Activated CD4-positive, alpha-beta T cell treated with anti-CD3 and anti-CD28 coated beads, Interleukin-2, Interleukin-4, amounts not matched to agents 100 ng/mL and 50 ng/mL, durations not matched to agents 16 hours and 8 hours (primary cell): ENCODE data around the gene NPEPPS.
"Not testable (repeated sequence)": the region's sequence is repeated elsewhere in the genome, so short reads cannot be mapped to it uniquely, and the experiment has no call there.

Experiments
- DNase-seq: peaks from one replicate; pipeline ENCODE4 v3.0.0-alpha.2; 2020; ENCODE audit warnings: low spot score

NPEPPS gene

DNA sequence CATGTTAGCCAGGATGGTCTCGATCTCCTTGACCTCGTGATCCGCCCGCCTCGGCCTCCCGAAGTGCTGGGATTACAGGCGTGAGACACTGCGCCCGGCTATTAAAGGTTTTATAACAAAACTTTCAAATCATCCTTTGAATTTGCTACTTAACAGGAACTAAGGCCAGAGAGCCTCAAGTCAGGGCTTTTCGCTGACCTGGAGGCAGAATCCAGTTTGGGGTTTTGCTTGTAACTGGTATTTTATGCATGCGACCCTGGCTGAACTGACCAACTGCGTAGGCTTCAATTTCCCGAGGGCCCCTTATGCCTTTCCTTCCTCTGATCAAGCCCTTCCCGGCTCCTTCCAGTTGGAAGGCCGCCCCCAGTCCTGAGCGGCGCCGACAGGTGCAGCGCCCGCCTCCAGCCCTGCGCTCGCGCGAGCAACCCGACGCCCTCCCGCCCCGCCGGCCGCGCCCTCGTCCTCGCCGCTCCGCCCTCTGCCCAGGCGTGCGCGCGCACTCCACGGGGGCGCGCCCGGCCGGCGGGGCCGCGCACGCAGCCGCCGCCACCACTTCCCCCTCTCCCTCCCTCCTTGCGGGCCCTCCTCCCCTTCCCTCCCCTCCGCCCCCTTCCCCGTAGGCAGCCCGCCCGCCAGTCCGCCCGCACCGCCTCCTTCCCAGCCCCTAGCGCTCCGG, at the start of gene NPEPPS:
TSS of gene NPEPPS (plus strand) at position 552 of the 676 bp plus-strand sequence. CDS start 193 bp downstream, outside the sequence.
- peak; percentile 89 for DNase-seq

DNA sequence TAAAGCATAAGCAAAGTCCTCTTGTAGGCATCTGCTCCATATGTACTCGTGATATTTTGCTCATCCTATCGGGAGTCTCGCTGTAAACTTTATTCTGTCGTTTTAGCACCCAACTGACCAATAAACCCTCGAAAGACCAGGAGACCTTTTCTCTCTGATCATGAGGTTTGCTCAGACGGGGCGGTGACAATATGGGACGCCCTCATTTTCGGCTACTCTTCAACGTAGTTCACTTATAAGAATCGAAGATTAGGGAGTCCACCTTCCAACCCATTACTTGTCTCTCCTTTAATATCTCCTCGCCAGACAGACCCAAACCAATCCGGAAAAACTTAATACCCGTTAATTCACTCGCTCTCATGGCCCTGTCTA, 39.1 kb upstream of the NPEPPS start:
- DNase-seq = not testable (repeated sequence)

GRCh38 chr17:47499074-47499473, 31.8 kb upstream of the NPEPPS start:
- not testable (repeated sequence) for DNase-seq

- not testable (repeated sequence) for DNase-seq
Measured at GRCh38 chr17:47499494-47499893, 31.4 kb upstream of the NPEPPS start.

GRCh38 chr17:47500620-47501019, 30.3 kb upstream of the NPEPPS start:
- not testable (repeated sequence) for DNase-seq

GRCh38 chr17:47502122-47502731, 28.7 kb upstream of the NPEPPS start:
- DNase-seq = peak; percentile 54

GRCh38 chr17:47502776-47503455, 28.0 kb upstream of the NPEPPS start:
- not testable (repeated sequence) for DNase-seq

- not testable (repeated sequence) for DNase-seq
Measured at GRCh38 chr17:47511701-47512146, 19.2 kb upstream of the NPEPPS start.

DNA sequence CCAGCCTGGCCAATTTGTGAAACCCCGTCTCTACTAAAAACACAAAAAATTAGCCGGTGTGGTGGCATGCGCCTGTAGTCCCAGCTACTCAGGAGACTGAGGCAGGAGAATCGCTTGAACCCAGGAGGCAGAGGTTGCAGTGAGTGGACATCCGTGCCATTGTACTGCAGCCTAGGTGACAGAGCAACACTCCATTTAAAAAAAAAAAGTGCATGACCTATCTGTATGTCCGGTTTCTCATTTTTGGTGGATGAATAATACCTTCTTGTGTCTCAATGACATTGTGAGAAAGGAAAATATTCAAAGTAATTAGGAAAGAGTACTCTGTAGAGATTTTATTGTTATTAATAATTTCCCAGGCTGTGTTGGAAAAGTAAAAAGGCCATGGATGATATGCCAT, 17.6 kb upstream of the NPEPPS start:
- not testable (repeated sequence) for DNase-seq

GRCh38 chr17:47518880-47519279, 12.0 kb upstream of the NPEPPS start:
- DNase-seq = not testable (repeated sequence)

GRCh38 chr17:47519365-47519764, 11.5 kb upstream of the NPEPPS start:
- DNase-seq = not testable (repeated sequence)

DNA sequence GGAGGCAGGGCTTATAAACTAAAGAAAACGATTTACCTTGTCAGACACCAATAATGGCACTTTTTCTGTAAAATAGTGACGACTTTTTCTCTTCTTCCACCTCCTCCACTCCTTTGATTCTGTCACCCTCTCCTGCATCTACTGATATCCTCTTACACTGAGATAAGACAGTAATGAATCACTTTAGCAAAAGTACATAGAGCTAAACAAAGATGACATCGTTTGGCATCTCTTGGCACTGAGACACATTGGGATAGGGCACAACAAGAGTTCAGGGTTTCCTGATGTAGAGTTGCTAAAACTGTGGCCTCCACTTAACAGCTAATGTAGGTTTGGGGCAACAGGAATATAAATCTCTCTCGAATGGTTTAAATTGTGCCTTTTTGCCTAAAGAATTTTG, 10.6 kb upstream of the NPEPPS start:
- not testable (repeated sequence) for DNase-seq

DNA sequence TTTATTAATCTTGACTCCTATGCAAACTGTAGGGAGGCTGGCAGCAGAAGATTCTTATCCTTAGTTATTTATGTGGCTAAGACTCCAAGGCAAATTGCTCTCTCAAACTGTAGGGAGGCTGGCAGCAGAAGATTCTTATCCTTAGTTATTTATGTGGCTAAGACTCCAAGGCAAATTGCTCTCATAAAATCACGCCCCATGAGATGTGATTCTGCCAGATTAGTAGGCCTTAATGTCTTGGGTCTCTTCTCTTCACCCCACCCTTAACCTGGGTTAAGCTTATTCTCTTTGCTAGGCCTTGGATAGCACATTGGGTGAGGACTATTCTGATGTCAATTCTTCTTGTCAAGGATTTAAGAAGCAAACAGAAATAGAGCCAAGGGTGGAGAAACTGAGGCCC, 9.5 kb upstream of the NPEPPS start:
- DNase-seq = not testable (repeated sequence)

GRCh38 chr17:47522341-47522740, 8.6 kb upstream of the NPEPPS start:
- not testable (repeated sequence) for DNase-seq

- not testable (repeated sequence) for DNase-seq
Measured at GRCh38 chr17:47531233-47531820, 419 bp downstream of the NPEPPS start.

GRCh38 chr17:47539085-47539484, 8.2 kb downstream of the NPEPPS start:
- not testable (repeated sequence) for DNase-seq

DNA sequence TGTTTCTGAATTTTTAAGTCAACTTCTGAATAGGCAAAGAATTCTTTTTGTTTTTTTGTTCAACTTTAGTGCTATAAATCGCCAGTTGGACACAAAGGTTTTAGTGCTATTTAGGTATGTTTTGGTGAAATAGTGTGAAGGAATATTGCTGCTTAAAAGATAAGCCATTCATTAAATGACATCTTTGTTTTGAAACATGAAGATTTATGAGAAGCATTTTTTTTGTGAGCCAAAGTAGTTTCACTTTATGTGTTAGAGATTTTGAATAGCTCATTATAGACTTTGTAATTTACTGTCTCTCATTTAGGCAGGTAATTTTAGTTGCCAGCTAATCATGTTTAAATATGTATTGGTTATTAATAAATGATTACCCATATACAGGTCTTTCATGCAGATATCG, 10.8 kb downstream of the NPEPPS start:
- not testable (repeated sequence) for DNase-seq

DNA sequence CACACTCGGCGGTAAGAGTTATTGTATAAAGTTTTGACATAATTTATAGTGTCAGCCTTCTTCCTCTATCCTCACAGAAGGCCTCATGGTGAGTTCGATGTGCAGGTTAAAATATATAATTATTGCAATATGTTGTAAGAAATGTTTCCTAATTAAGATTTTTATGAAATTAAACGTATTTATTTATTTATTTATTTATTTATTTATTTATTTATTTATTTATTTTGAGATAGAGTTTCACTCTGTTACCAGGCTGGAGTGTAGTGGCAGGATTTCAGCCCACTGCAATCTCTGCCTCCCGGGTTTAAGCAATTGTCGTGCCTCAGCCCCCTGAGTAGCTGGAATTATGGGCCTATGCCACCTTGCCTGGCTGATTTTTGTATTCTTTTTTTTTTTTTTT, 13.4 kb downstream of the NPEPPS start:
- DNase-seq = not testable (repeated sequence)

DNA sequence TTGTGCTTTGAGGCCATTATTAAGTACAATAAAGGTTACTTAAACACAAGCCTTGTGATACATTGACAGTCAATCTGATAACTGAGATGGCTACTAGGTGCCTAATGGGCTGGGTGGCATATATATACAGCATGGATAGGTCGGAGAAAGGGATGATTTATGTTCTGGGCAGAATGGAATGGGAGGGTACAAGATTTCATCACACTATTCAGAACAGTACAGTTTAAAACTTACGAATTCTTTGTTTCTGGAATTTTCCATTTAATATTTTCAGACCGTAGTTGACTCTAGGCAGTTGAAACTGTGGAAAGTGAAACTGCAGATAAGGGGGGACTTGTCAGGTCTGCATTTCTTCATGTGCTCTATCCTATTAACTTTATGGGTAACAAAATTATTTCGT, 23.8 kb downstream of the NPEPPS start:
- DNase-seq = not testable (repeated sequence)

- not testable (repeated sequence) for DNase-seq
Measured at GRCh38 chr17:47556108-47556507, 25.2 kb downstream of the NPEPPS start.

DNA sequence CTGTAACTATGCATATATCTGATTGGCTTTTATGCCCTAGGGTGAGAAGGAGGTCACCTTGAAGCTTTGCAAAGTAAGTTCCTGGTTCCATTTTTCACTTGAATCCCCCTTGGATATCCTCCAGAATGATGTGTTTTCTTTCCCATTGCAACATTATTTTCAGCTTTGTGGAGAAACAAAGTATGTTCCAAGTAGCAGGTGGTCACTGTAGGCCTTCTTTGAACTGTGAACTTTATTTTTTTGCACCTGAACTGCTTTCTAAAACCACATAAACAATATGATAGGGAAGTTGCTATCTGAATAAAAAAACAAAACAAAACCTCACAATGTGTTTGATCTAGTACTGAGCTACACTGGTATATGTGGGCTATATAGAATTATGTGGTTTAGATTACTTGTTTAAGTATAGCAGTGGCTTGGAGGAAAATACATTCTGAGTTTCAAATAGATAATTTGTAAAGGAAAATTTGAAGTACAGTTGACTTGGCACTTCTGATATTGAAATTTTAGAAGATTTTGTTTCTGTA, 29.7 kb downstream of the NPEPPS start:
- not testable (repeated sequence) for DNase-seq

- not testable (repeated sequence) for DNase-seq
Measured at GRCh38 chr17:47561698-47562405, 30.9 kb downstream of the NPEPPS start.
